Loucy (cell line): ENCODE measurements around the gene SMIM13.

Experiments
- H2AFZ ChIP-seq: fragments of 200-600 bp; sonication (generic); 2 replicates; pipeline ENCODE4 v1.6.0; 2016; ENCODE audit warnings: antibody characterized with exemption, mild to moderate bottlenecking, low read length, moderate library complexity
- H3F3A ChIP-seq: fragments of 200-600 bp; 2 replicates; pipeline ENCODE4 v1.6.0; 2016; ENCODE audit warnings: antibody characterized with exemption, low read depth, mild to moderate bottlenecking
- H3K27me3 ChIP-seq: fragments of 200-600 bp; sonication (generic); 2 replicates; pipeline ENCODE4 v1.6.1; 2014; ENCODE audit warnings: low read length, mild to moderate bottlenecking; ENCODE audit not compliant: insufficient read depth, poor library complexity, severe bottlenecking
- H3K36me3 ChIP-seq: fragments of 200-600 bp; sonication (generic); 2 replicates; pipeline ENCODE4 v1.6.1; 2016; ENCODE audit warnings: low read length; ENCODE audit not compliant: insufficient read depth
- H3K4me1 ChIP-seq: fragments of 200-600 bp; sonication (generic); 2 replicates; pipeline ENCODE4 v1.5.1; 2014; ENCODE audit warnings: low read length, mild to moderate bottlenecking; ENCODE audit not compliant: insufficient read depth, poor library complexity, severe bottlenecking
- H3K4me2 ChIP-seq: fragments of 200-600 bp; sonication (generic); 2 replicates; pipeline ENCODE4 v1.6.0; 2014; ENCODE audit warnings: antibody characterized with exemption, low read length, low read depth, mild to moderate bottlenecking; ENCODE audit not compliant: poor library complexity, severe bottlenecking
- H3K4me3 ChIP-seq: fragments of 200-600 bp; sonication (generic); 2 replicates; pipeline ENCODE4 v1.5.1; 2014; ENCODE audit warnings: low read length, mild to moderate bottlenecking, mixed read lengths; ENCODE audit not compliant: poor library complexity, severe bottlenecking
- H3K79me2 ChIP-seq: fragments of 200-600 bp; sonication (generic); 2 replicates; pipeline ENCODE4 v1.6.1; 2014; ENCODE audit warnings: low read length; ENCODE audit not compliant: insufficient read depth
- H3K9ac ChIP-seq: fragments of 200-600 bp; sonication (generic); 2 replicates; pipeline ENCODE4 v1.6.0; 2014; ENCODE audit warnings: mild to moderate bottlenecking, low read depth, low read length, moderate library complexity; ENCODE audit not compliant: poor library complexity, severe bottlenecking
- H3K9me2 ChIP-seq: fragments of 200-600 bp; sonication (generic); replicated peaks from 2 replicates; pipeline ENCODE4 v1.6.1; 2016; ENCODE audit warnings: low read depth, low read length, mixed read lengths
- H3K9me3 ChIP-seq: fragments of 200-600 bp; sonication (generic); 2 replicates; pipeline ENCODE4 v1.6.1; 2014; ENCODE audit warnings: mild to moderate bottlenecking, antibody characterized with exemption, low read length, low read depth; ENCODE audit not compliant: insufficient read depth
- H4K20me1 ChIP-seq: fragments of 200-600 bp; sonication (generic); 2 replicates; pipeline ENCODE4 v1.6.0; 2014; ENCODE audit warnings: antibody characterized with exemption, low read length, mild to moderate bottlenecking; ENCODE audit not compliant: insufficient read depth, poor library complexity, severe bottlenecking
- CTCF ChIP-seq: fragments of 200-600 bp; sonication (generic); conservative IDR thresholded peaks from 2 replicates; pipeline ENCODE4 v1.5.1; 2014; ENCODE audit warnings: mild to moderate bottlenecking, antibody characterized with exemption, low read length
- EZH2phosphoT487 ChIP-seq: fragments of 200-600 bp; IDR thresholded peaks from 2 replicates; pipeline ENCODE4 v1.6.1; 2018; ENCODE audit warnings: antibody characterized with exemption, mild to moderate bottlenecking, moderate library complexity, borderline replicate concordance

The SMIM13 gene

GRCh38 chr6:11092668-11093375, 812 bp upstream of the SMIM13 start:
- Histone ChIP-seq H3K9me2 (no peaks in the 10 kb centered on the region), H4K20me1 (peaks cover 21% of the 10 kb centered on the region), H3K27me3 (no peaks in the 10 kb centered on the region), H3K4me3 (peak overlapping the region; percentile 86), H3F3A (no peaks in the 10 kb centered on the region), H3K9ac (peak overlapping the region; percentile 81), H3K79me2 (peaks cover 37% of the 10 kb centered on the region), H3K4me1 (peaks cover 29% of the 10 kb centered on the region), H3K4me2 (peak overlapping the region; percentile 85), H2AFZ (peak overlapping the region; percentile 93), H3K36me3 (no peaks in the 10 kb centered on the region), H3K9me3 (no peaks in the 10 kb centered on the region)
- no peak for TF ChIP-seq EZH2phosphoT487
- no peak for TF ChIP-seq CTCF

- TF ChIP-seq CTCF (no peak), EZH2phosphoT487 (no peak)
- Histone ChIP-seq H3K9ac (peak overlapping the region; percentile 81), H3K4me1 (peaks cover 33% of the 10 kb centered on the region), H3K4me3 (peak overlapping the region; percentile 86), H3F3A (no peaks in the 10 kb centered on the region), H4K20me1 (peaks cover 21% of the 10 kb centered on the region), H3K36me3 (no peaks in the 10 kb centered on the region), H3K9me2 (no peaks in the 10 kb centered on the region), H2AFZ (peak overlapping the region; percentile 93), H3K9me3 (no peaks in the 10 kb centered on the region), H3K4me2 (peak overlapping the region; percentile 85), H3K27me3 (no peaks in the 10 kb centered on the region), H3K79me2 (peaks cover 42% of the 10 kb centered on the region)
Measured at GRCh38 chr6:11093376-11093625, 333 bp upstream of the SMIM13 start.

- Histone ChIP-seq H3F3A (no peaks in the 10 kb centered on the region), H4K20me1 (peaks cover 21% of the 10 kb centered on the region), H3K4me1 (peaks cover 38% of the 10 kb centered on the region), H2AFZ (peak overlapping the region; percentile 89), H3K36me3 (no peaks in the 10 kb centered on the region), H3K4me3 (peak overlapping the region; percentile 86), H3K9me2 (no peaks in the 10 kb centered on the region), H3K9ac (peak overlapping the region; percentile 80), H3K27me3 (no peaks in the 10 kb centered on the region), H3K9me3 (no peaks in the 10 kb centered on the region), H3K79me2 (peaks cover 53% of the 10 kb centered on the region), H3K4me2 (peak overlapping the region; percentile 92)
- TF ChIP-seq CTCF (no peak), EZH2phosphoT487 (no peak)
Measured at GRCh38 chr6:11094411-11094851, 797 bp downstream of the SMIM13 start.
